ENCODE data around the gene CDCA4.

The CDCA4 gene

GRCh38 chr14:105019861-105020814, 745 bp downstream of the CDCA4 start:
- TF ChIP-seq CTCF (IDR thresholded peaks at IDR 0.05), result no peak
- peaks cover 18% of the 10 kb centered on the region for H3K79me2 ChIP-seq
- H3K36me3 ChIP-seq (ENCODE audit: control insufficient read depth, insufficient read depth, low read length), result no peaks in the 10 kb centered on the region
- peak overlapping the region; percentile 84 for H3K4me2 ChIP-seq (ENCODE audit: low read length)
- no peaks in the 10 kb centered on the region for H3K27me3 ChIP-seq (ENCODE audit: control insufficient read depth, insufficient read depth, low read length)
- H3K4me3 ChIP-seq (ENCODE audit: low read depth, low read length), result peak overlapping the region; percentile 59
- peak overlapping the region; percentile 77 for H2AFZ ChIP-seq
- no peak overlapping the region for H3K27ac ChIP-seq
- H3K9me3 ChIP-seq (ENCODE audit: control insufficient read depth, low read length), result no peaks in the 10 kb centered on the region
- H3K9ac ChIP-seq, result no peak overlapping the region
- no peaks in the 10 kb centered on the region for H3K4me1 ChIP-seq

DNA sequence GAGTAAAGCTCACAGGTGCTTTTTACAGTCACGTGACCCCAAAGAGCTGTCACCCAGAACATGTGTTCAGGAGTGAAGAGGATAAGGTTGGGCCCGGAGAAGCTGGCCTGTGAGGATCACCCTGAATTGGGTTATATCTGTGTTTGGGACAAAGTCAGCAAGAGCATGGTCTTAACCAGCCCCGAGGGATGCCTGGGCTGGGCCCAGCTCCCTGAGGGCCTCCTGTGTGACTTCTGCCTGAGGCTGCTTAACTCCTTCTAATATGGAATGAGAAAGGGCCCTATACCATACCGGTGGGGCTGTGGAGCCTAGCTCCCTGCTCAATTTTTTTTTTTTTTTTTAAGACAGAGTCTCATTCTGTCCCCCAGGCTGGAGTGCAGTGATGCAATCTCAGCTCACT, 2.5 kb downstream of the CDCA4 start:
- H3K9me3 ChIP-seq (ENCODE audit: control insufficient read depth, low read length), result no peaks in the 10 kb centered on the region

DNA sequence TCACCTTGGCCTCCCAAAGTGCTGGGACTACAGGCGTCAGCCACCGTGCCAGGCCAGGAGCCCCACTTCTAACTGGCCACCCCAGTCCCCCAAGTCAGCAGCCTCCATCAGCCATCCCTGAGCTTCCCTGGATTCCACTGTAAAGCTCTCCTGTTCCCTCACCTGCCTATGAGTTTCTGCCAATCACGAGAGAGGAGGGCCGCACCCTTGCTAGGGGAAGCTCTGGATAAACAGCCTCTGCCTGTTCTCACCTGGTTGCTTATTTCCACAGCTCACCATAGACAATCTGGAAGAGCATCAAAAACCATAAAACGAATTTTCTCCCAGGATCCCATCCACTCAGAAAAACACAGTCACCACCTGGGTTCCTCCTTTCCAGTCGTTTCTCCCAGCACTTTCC, 5.0 kb downstream of the CDCA4 start:
- H3K36me3 ChIP-seq (ENCODE audit: control insufficient read depth, insufficient read depth, low read length), result no peaks in the 10 kb centered on the region
- H3K79me2 ChIP-seq, result peaks cover 18% of the 10 kb centered on the region
- H3K9ac ChIP-seq, result no peak overlapping the region
- no peak overlapping the region for H3K27ac ChIP-seq
- no peaks in the 10 kb centered on the region for H3K4me1 ChIP-seq
- no peak for TF ChIP-seq CTCF (IDR thresholded peaks at IDR 0.05)
- no peak overlapping the region for H3K4me2 ChIP-seq (ENCODE audit: low read length)
- no peak overlapping the region for H2AFZ ChIP-seq
- H3K9me3 ChIP-seq (ENCODE audit: control insufficient read depth, low read length), result no peaks in the 10 kb centered on the region
- no peaks in the 10 kb centered on the region for H3K27me3 ChIP-seq (ENCODE audit: control insufficient read depth, insufficient read depth, low read length)
- H3K4me3 ChIP-seq (ENCODE audit: low read depth, low read length), result no peak overlapping the region

More for the DNA sequence above, 2.5 kb downstream of the CDCA4 start:
- Histone ChIP-seq H3K9ac (no peak overlapping the region), H3K4me2 (ENCODE audit: low read length) (no peak overlapping the region), H3K4me3 (ENCODE audit: low read depth, low read length) (no peak overlapping the region), H3K27me3 (ENCODE audit: control insufficient read depth, insufficient read depth, low read length) (no peaks in the 10 kb centered on the region), H3K27ac (no peak overlapping the region), H2AFZ (no peak overlapping the region), H3K79me2 (peaks cover 18% of the 10 kb centered on the region), H3K36me3 (ENCODE audit: control insufficient read depth, insufficient read depth, low read length) (no peaks in the 10 kb centered on the region), H3K4me1 (no peaks in the 10 kb centered on the region)
- no peak for TF ChIP-seq CTCF (IDR thresholded peaks at IDR 0.05)

DNA sequence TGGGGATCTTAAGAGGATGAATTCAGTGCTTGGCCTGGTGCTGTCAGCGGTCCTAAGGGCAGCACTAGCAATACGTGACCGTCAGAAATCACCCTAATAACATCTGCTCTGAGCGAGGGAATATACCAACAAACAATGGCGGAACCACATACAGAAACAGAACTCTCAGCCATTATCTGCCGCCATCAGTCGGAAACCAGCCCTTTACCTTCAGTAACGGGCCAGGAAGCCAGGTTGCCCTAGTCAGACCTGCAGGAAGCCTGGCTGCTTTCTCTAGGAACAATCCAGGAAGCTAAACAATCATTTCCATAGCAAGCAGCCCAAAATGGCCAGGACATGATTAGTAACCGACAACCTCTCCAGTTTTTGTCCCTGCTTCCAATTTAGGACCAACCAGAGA, 5.6 kb downstream of the CDCA4 start:
- Histone ChIP-seq H3K27ac (no peak overlapping the region), H3K4me1 (no peaks in the 10 kb centered on the region), H3K4me2 (ENCODE audit: low read length) (no peak overlapping the region)

More for the DNA sequence above, 5.6 kb downstream of the CDCA4 start:
- Histone ChIP-seq H3K79me2 (peaks cover 17% of the 10 kb centered on the region), H3K36me3 (ENCODE audit: control insufficient read depth, insufficient read depth, low read length) (no peaks in the 10 kb centered on the region), H3K4me3 (ENCODE audit: low read depth, low read length) (no peak overlapping the region), H3K9me3 (ENCODE audit: control insufficient read depth, low read length) (no peaks in the 10 kb centered on the region), H3K27me3 (ENCODE audit: control insufficient read depth, insufficient read depth, low read length) (no peaks in the 10 kb centered on the region), H3K9ac (no peak overlapping the region), H2AFZ (no peak overlapping the region)
- TF ChIP-seq CTCF (IDR thresholded peaks at IDR 0.05), result no peak

Measured in parathyroid adenoma (tissue), 2 donors.